HepG2 (cell line): ENCODE results near the gene PIM3. TPM values are rescaled to one million over a fixed set of nuclear protein-coding genes. Genes with fewer than 3 reads are reported as not detected.

ENCODE experiments used
- ARNT2 ChIP-seq: sonication (generic); formaldehyde crosslinking; IDR thresholded peaks from 2 replicates; pipeline ENCODE4 v1.8.0; 2022; ENCODE audit warnings: mild to moderate bottlenecking, low read depth, missing genetic modification reagents, moderate library complexity
- GPBP1L1 ChIP-seq: sonication (generic); formaldehyde crosslinking; IDR thresholded peaks from 2 replicates; pipeline ENCODE4 v1.5.0; 2020; ENCODE audit warnings: mild to moderate bottlenecking, missing genetic modification reagents
- HCFC1 ChIP-seq: fragments of 150-350 bp; IDR thresholded peaks from 2 replicates; pipeline ENCODE4 v1.6.1; 2014; ENCODE audit warnings: low read depth, low read length
- MLX ChIP-seq: IDR thresholded peaks from 2 replicates; pipeline ENCODE4 v1.6.1; 2016
- REPIN1 ChIP-seq: sonication (generic); formaldehyde crosslinking; IDR thresholded peaks from 2 replicates; pipeline ENCODE4 v1.8.0; 2022; ENCODE audit warnings: missing genetic modification reagents, low read depth, mild to moderate bottlenecking, borderline replicate concordance
- SOX13 ChIP-seq, 3 experiments: fragments of 450-650 bp in 1 of 3; sonication (generic) in 1 of 3; formaldehyde crosslinking in 1 of 3; IDR thresholded peaks in 2 of 3; conservative IDR thresholded peaks in 1 of 3; 2 replicates each; pipeline versions ENCODE4 v1.5.0 to v1.6.1; 2016 to 2020; ENCODE audit warnings: antibody characterized with exemption in 1 of 3, mild to moderate bottlenecking in 1 of 3, missing compliant biosample characterization in 1 of 3, missing genetic modification reagents in 1 of 3, moderate library complexity in 1 of 3
- SRSF1 ChIP-seq: fragments of 200-400 bp; formaldehyde crosslinking; optimal IDR thresholded peaks from 2 replicates; pipeline ENCODE3; 2017; ENCODE audit warnings: mild to moderate bottlenecking, low read depth, low read length, moderate library complexity
- ZBTB49 ChIP-seq: sonication (generic); formaldehyde crosslinking; IDR thresholded peaks from 2 replicates; pipeline ENCODE4 v1.4.0; 2020; ENCODE audit warnings: missing genetic modification reagents, borderline replicate concordance
- ZNF124 ChIP-seq: sonication (generic); formaldehyde crosslinking; IDR thresholded peaks from 2 replicates; pipeline ENCODE4 v1.4.0; 2020; ENCODE audit warnings: missing genetic modification reagents
- ZNF280B ChIP-seq: sonication (generic); formaldehyde crosslinking; IDR thresholded peaks from 2 replicates; pipeline ENCODE4 v1.5.0; 2020; ENCODE audit warnings: missing genetic modification reagents, mild to moderate bottlenecking, borderline replicate concordance
- ZNF280D ChIP-seq: sonication (generic); formaldehyde crosslinking; IDR thresholded peaks from 2 replicates; pipeline ENCODE4 v1.5.1; 2020; ENCODE audit warnings: mild to moderate bottlenecking, missing genetic modification reagents
- ZNF570 ChIP-seq: sonication (generic); formaldehyde crosslinking; IDR thresholded peaks from 2 replicates; pipeline ENCODE4 v1.4.0; 2020; ENCODE audit warnings: mild to moderate bottlenecking, missing genetic modification reagents, borderline replicate concordance
- polyA plus RNA-seq, 8 experiments: library from polyadenylated mRNA; depleted of rRNA in 3 of 8; stranded (reverse) in 7 of 8; unstranded in 1 of 8; fragments of >200 nt; fragmentation: Illumina TruSeq in 4 of 8; extraction: Trizol in 4 of 8; gene quantifications; 2 replicates each; pipeline versions ENCODE4 v1.2.1 to v1.2.3, GENCODE V29; 2011 to 2016; ENCODE audit warnings: low read depth in 4 of 8, missing spikeins in 1 of 8, mixed read lengths in 1 of 8; ENCODE audit not compliant: insufficient read depth in 1 of 8
- total RNA-seq, 5 experiments: library from RNA; depleted of rRNA; stranded (reverse); fragments of >200 nt; fragmentation: Illumina TruSeq; extraction: Trizol; gene quantifications; 2 replicates each; pipeline ENCODE4 v1.2.3, GENCODE V29; 2016; ENCODE audit warnings: low read depth in 1 of 5
- TF ChIP-seq, protein P1 (sequence below): sonication (generic); formaldehyde crosslinking; IDR thresholded peaks from 2 replicates; pipeline ENCODE4 v1.5.0; 2020; ENCODE audit warnings: missing genetic modification reagents

The PIM3 gene
- total and polyA plus RNA-seq, 2 of the 13 experiments (the other 11 are each of a cell fraction or from before 2014, with no cell fraction given) = 21.6 to 31.2 TPM

DNA sequence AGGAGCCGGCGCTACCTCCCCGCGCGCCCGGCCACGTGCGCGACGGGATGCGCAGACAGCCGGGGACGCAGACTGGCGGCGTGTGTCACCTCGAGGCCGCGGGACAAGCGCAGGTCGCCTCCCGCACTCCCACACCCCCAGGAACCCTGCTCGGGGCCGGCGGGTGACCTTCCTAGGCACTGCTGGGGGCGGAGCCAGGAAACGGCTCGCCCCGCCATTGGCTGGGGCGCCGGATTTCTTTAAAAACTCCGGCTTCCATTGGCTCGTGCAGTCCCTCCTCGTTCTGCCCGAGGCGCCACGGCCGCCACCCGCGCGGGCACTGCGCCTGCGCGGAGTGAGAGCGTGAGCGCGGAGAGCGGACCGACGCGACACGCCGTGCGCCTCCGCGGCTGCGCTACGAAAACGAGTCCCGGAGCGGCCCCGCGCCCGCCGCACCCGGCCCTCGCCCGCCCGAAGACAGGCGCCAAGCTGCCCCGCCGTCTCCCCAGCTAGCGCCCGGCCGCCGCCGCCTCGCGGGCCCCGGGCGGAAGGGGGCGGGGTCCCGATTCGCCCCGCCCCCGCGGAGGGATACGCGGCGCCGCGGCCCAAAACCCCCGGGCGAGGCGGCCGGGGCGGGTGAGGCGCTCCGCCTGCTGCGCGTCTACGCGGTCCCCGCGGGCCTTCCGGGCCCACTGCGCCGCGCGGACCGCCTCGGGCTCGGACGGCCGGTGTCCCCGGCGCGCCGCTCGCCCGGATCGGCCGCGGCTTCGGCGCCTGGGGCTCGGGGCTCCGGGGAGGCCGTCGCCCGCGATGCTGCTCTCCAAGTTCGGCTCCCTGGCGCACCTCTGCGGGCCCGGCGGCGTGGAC lies at the start of gene PIM3 (continued):
- TF ChIP-seq HCFC1 = 0 out of 2 replicates have a peak, but pooled peaks have one; percentile 14
- no peak for TF ChIP-seq GPBP1L1 (CRISPR knock-in tag)
- TF ChIP-seq ARNT2 = peak; percentile 94
- no peak for TF ChIP-seq ZBTB49 (CRISPR knock-in tag)
- TF ChIP-seq ZNF280D = no peak
- TF ChIP-seq, protein P1, sequence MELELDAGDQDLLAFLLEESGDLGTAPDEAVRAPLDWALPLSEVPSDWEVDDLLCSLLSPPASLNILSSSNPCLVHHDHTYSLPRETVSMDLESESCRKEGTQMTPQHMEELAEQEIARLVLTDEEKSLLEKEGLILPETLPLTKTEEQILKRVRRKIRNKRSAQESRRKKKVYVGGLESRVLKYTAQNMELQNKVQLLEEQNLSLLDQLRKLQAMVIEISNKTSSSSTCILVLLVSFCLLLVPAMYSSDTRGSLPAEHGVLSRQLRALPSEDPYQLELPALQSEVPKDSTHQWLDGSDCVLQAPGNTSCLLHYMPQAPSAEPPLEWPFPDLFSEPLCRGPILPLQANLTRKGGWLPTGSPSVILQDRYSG (CRISPR knock-in tag) = peak; percentile 66; the same call in 1 of the 2 replicates
- TF ChIP-seq ZNF280B = no peak
- no peak for TF ChIP-seq SRSF1
- TF ChIP-seq MLX = peak; percentile 54; the same call in 1 of the 2 replicates
- no peak for TF ChIP-seq SOX13 (IDR thresholded peaks at IDR 0.05)
- TF ChIP-seq SOX13 (CRISPR knock-in tag; conservative IDR thresholded peaks at IDR 0.05 in 1 of 2, IDR thresholded peaks at IDR 0.05 in 1 of 2) = peak in 1 of 2 experiments; percentile 29; a peak in 1 of 4 replicates
- no peak; the same call in 1 of the 2 replicates for TF ChIP-seq ZNF124 (CRISPR knock-in tag)
- peak; percentile 57; the same call in 1 of the 2 replicates for TF ChIP-seq REPIN1 (CRISPR knock-in tag)
- TF ChIP-seq ZNF570 (CRISPR knock-in tag) = peak; percentile 4; the same call in 1 of the 2 replicates
